HL-60 (cell line): Measurements from ENCODE around the gene ITGA8.

Source experiments
- DNase-seq, 2 experiments: peaks; one replicate each; pipeline ENCODE4 v3.0.0-alpha.2; 2010 to 2020; ENCODE audit warnings: low read depth in 1 of 2, low spot score in 1 of 2
- H3K27ac ChIP-seq: fragments of 250-450 bp; sonication (Bioruptor Pico); replicated peaks from 2 replicates; pipeline ENCODE4 v1.5.1; 2020; ENCODE audit warnings: mild to moderate bottlenecking, moderate library complexity
- H3K27me3 ChIP-seq: fragments of 250-450 bp; sonication (Bioruptor Pico); 2 replicates; pipeline ENCODE4 v1.5.1; 2021; ENCODE audit warnings: mild to moderate bottlenecking, moderate library complexity; ENCODE audit not compliant: insufficient read depth, poor library complexity, severe bottlenecking
- H3K4me3 ChIP-seq: replicated peaks from 2 replicates; pipeline ENCODE4 v1.5.1; 2011; ENCODE audit warnings: mild to moderate bottlenecking, control low read depth, low read length; ENCODE audit not compliant: insufficient read depth
- GABPA ChIP-seq: IDR thresholded peaks from 2 replicates; pipeline ENCODE4 v1.6.1; 2012; ENCODE audit warnings: low read depth
- POLR2AphosphoS5 ChIP-seq: IDR thresholded peaks from 2 replicates; pipeline ENCODE4 v1.6.1; 2012; ENCODE audit warnings: low read depth
- REST ChIP-seq: IDR thresholded peaks from 2 replicates; pipeline ENCODE4 v1.6.1; 2012; ENCODE audit warnings: low read depth; ENCODE audit not compliant: insufficient replicate concordance
- SPI1 ChIP-seq: IDR thresholded peaks from 2 replicates; pipeline ENCODE4 v1.6.1; 2012; ENCODE audit warnings: low read depth, mild to moderate bottlenecking, borderline replicate concordance
- TF ChIP-seq, protein P1 (sequence below): IDR thresholded peaks from one replicate; pipeline ENCODE4 v1.5.1; 2011; ENCODE audit warnings: low read length, control low read depth, inconsistent platforms; ENCODE audit not compliant: insufficient read depth

Gene ITGA8

GRCh38 chr10:15690031-15690430 lies 29.7 kb downstream of the ITGA8 start:
- Histone ChIP-seq H3K4me3 (no peak overlapping the region), H3K27me3 (no peaks in the 10 kb centered on the region), H3K27ac (no peak overlapping the region)
- no peak for DNase-seq
- TF ChIP-seq GABPA (no peak), SPI1 (no peak), REST (no peak), POLR2AphosphoS5 (no peak)
- TF ChIP-seq, protein P1, sequence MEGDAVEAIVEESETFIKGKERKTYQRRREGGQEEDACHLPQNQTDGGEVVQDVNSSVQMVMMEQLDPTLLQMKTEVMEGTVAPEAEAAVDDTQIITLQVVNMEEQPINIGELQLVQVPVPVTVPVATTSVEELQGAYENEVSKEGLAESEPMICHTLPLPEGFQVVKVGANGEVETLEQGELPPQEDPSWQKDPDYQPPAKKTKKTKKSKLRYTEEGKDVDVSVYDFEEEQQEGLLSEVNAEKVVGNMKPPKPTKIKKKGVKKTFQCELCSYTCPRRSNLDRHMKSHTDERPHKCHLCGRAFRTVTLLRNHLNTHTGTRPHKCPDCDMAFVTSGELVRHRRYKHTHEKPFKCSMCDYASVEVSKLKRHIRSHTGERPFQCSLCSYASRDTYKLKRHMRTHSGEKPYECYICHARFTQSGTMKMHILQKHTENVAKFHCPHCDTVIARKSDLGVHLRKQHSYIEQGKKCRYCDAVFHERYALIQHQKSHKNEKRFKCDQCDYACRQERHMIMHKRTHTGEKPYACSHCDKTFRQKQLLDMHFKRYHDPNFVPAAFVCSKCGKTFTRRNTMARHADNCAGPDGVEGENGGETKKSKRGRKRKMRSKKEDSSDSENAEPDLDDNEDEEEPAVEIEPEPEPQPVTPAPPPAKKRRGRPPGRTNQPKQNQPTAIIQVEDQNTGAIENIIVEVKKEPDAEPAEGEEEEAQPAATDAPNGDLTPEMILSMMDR: no peak

DNA sequence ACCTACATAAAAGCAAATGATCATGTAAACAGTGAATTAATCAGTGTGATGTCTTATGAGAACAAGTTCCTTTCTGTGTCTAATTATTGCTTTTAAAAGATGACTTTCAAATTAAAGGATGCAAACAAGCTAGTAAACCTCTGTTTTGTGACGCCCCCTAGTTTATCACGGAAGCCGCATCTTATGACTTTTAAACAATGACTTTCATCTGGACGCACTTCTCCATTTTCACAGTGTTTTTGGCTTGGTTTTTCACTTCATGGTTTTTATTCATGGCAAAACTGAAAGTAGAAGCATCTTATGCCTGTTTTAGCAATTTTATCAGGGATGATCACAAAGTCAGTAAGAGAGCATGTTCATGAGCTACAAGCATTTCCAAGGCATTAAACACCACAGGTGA lies 35.0 kb downstream of the ITGA8 start:
- TF ChIP-seq POLR2AphosphoS5 (no peak), REST (no peak), SPI1 (peak; percentile 50; the same call in 1 of the 2 replicates), GABPA (no peak)
- TF ChIP-seq, protein P1: no peak
- no peak overlapping the region for H3K4me3 ChIP-seq
- H3K27me3 ChIP-seq: no peaks in the 10 kb centered on the region
- no peak overlapping the region for H3K27ac ChIP-seq
- DNase-seq: no peak

DNA sequence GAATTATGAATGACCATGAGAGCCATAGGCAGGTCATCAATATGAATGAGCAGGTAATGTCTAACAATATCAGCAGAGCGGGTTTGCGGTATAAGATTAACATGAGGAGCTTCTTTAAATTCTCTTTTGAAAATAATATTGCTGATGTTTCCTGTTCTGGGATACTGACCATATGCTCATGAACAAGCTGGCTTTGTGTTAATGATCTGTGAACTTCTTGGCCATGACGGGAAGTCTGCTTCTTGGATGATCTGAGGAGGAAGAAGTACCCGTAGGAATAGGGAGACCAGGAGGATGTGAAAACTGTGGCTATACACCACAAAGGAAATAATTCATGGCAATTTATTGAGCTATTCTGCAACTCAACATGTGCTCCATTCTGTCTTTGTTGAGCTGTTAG lies 38.6 kb downstream of the ITGA8 start:
- H3K27ac ChIP-seq: no peak overlapping the region
- TF ChIP-seq SPI1 (no peak), REST (no peak), GABPA (no peak), POLR2AphosphoS5 (no peak)
- TF ChIP-seq, protein P1: no peak
- no peaks in the 10 kb centered on the region for H3K27me3 ChIP-seq
- no peak overlapping the region for H3K4me3 ChIP-seq
- no peak for DNase-seq
